ENCODE results near the gene JMJD1C.

GRCh38 chr10:63286340-63286739 is 179.4 kb downstream of the JMJD1C start:
- no peak for TF ChIP-seq CTCF (IDR thresholded peaks at IDR 0.05; ENCODE audit: low read depth, low read length, poor library complexity, severe bottlenecking)
- no peak for TF ChIP-seq EZH2phosphoT487 (IDR thresholded peaks at IDR 0.05; ENCODE audit: borderline replicate concordance, low read length)
